Measurements from ENCODE around the gene PRR5L. TPM values are rescaled to one million over a fixed set of nuclear protein-coding genes. Genes with fewer than 3 reads are reported as not detected.
A peak's percentile ranks its signal among the peaks of the same experiment; 100 is the strongest.

The PRR5L gene
- total RNA-seq, 2 donors from 2014 or later: 3.2 to 11.8 TPM

- Histone ChIP-seq H3K27ac (peak overlapping the region in 1 of 2 donors; percentile 43), H3K36me3 (no peaks in the 10 kb centered on the region), H3K9me3 (no peaks in the 10 kb centered on the region), H3K27me3 (replicated peaks; ENCODE audit: insufficient read depth) (no peaks in the 10 kb centered on the region), H3K4me3 (peak overlapping the region; percentile 85), H3K4me1 (ENCODE audit: control insufficient read depth in 1 of 2, low read depth in 2 of 2) (peaks cover 4 to 17% of the 10 kb centered on the region in 2 donors)
- no peak for DNase-seq (ENCODE audit: low spot score)
- TF ChIP-seq CTCF (IDR thresholded peaks at IDR 0.05): peak; percentile 36
- no peak for ATAC-seq (ENCODE audit: insufficient number of reproducible peaks, low FRiP score, low read depth)
These were observed 81.0 kb downstream of the PRR5L start for GRCh38 chr11:36376888-36377758.

GRCh38 chr11:36377759-36378564 is 81.9 kb downstream of the PRR5L start:
- H3K27me3 ChIP-seq (replicated peaks; ENCODE audit: insufficient read depth): no peaks in the 10 kb centered on the region
- DNase-seq (ENCODE audit: low spot score) (no peak), ATAC-seq (ENCODE audit: insufficient number of reproducible peaks, low FRiP score, low read depth) (no peak)
- H3K9me3 ChIP-seq: no peaks in the 10 kb centered on the region
- peak overlapping the region in 1 of 2 donors; percentile 43 for H3K27ac ChIP-seq
- no peaks in the 10 kb centered on the region for H3K36me3 ChIP-seq
- peaks cover 3 to 17% of the 10 kb centered on the region in 2 donors for H3K4me1 ChIP-seq (ENCODE audit: control insufficient read depth in 1 of 2, low read depth in 2 of 2)
- H3K4me3 ChIP-seq: peak overlapping the region; percentile 85
- TF ChIP-seq CTCF (IDR thresholded peaks at IDR 0.05): no peak

GRCh38 chr11:36379653-36380052 is 83.6 kb downstream of the PRR5L start:
- Histone ChIP-seq H3K9me3 (no peaks in the 10 kb centered on the region), H3K36me3 (no peaks in the 10 kb centered on the region), H3K27ac (no peak overlapping the region), H3K27me3 (replicated peaks; ENCODE audit: insufficient read depth) (no peaks in the 10 kb centered on the region), H3K4me3 (no peak overlapping the region), H3K4me1 (ENCODE audit: control insufficient read depth in 1 of 2, low read depth in 2 of 2) (peaks cover 0 to 20% of the 10 kb centered on the region in 2 donors)
- DNase-seq (ENCODE audit: low spot score) (no peak), ATAC-seq (ENCODE audit: insufficient number of reproducible peaks, low FRiP score, low read depth) (no peak)
- no peak for TF ChIP-seq CTCF (IDR thresholded peaks at IDR 0.05)

GRCh38 chr11:36380296-36381014 is 84.4 kb downstream of the PRR5L start:
- no peak for ATAC-seq (ENCODE audit: insufficient number of reproducible peaks, low FRiP score, low read depth)

More at GRCh38 chr11:36380296-36381014, 84.4 kb downstream of the PRR5L start:
- no peaks in the 10 kb centered on the region for H3K27me3 ChIP-seq (replicated peaks; ENCODE audit: insufficient read depth)
- H3K4me3 ChIP-seq: peak overlapping the region; percentile 48
- peaks cover 0 to 20% of the 10 kb centered on the region in 2 donors for H3K4me1 ChIP-seq (ENCODE audit: control insufficient read depth in 1 of 2, low read depth in 2 of 2)
- no peaks in the 10 kb centered on the region for H3K9me3 ChIP-seq
- H3K36me3 ChIP-seq: no peaks in the 10 kb centered on the region
- DNase-seq (ENCODE audit: low spot score): no peak
- H3K27ac ChIP-seq: no peak overlapping the region
- no peak for TF ChIP-seq CTCF (IDR thresholded peaks at IDR 0.05)

Measured in thoracic aorta (tissue), 2 donors.